WTC11 (cell line): Measurements from ENCODE around the gene DGKG.

Experiments used
- AFF4 ChIP-seq: sonication (generic); formaldehyde crosslinking; IDR thresholded peaks from 2 replicates; pipeline ENCODE4 v1.8.1; 2023; ENCODE audit warnings: mild to moderate bottlenecking, missing genetic modification reagents, borderline replicate concordance
- AR ChIP-seq: fragments of 250-450 bp; sonication (Bioruptor Pico); IDR thresholded peaks from 2 replicates; pipeline ENCODE4 v1.9.0; 2021; ENCODE audit warnings: mild to moderate bottlenecking
- JUN ChIP-seq: sonication (generic); formaldehyde crosslinking; IDR thresholded peaks from 2 replicates; pipeline ENCODE4 v1.8.0; 2023; ENCODE audit warnings: mild to moderate bottlenecking, missing genetic modification reagents
- MAX ChIP-seq: sonication (generic); formaldehyde crosslinking; IDR thresholded peaks from 2 replicates; pipeline ENCODE4 v1.8.0; 2022; ENCODE audit warnings: mild to moderate bottlenecking, missing genetic modification reagents
- ZNF425 ChIP-seq: fragments of 250-450 bp; sonication (Bioruptor Pico); conservative IDR thresholded peaks from 2 replicates; pipeline ENCODE4 v1.9.0; 2021; ENCODE audit warnings: mild to moderate bottlenecking

- TF ChIP-seq ZNF425 (CRISPR knock-in tag) (no peak), AFF4 (no peak), JUN (CRISPR knock-in tag) (no peak), AR (no peak), MAX (CRISPR knock-in tag) (no peak)
These were observed 42.1 kb downstream of the DGKG start for GRCh38 chr3:186319945-186320344.
